PC-9 (cell line): ENCODE measurements around the gene UNC45B.

Experiments
- EZH2 ChIP-seq: fragments of 200-600 bp; sonication (generic); IDR thresholded peaks from 2 replicates; pipeline ENCODE4 v1.8.0; 2017; ENCODE audit warnings: antibody characterized with exemption, low read depth
- TF ChIP-seq, protein P1 (sequence below): fragments of 200-600 bp; sonication (generic); conservative IDR thresholded peaks from 2 replicates; pipeline ENCODE4 v1.6.1; 2017; ENCODE audit warnings: mixed run types, antibody characterized with exemption, mild to moderate bottlenecking, moderate library complexity

GRCh38 chr17:35103271-35103670 is 44.3 kb upstream of the UNC45B start:
- TF ChIP-seq, protein P1, sequence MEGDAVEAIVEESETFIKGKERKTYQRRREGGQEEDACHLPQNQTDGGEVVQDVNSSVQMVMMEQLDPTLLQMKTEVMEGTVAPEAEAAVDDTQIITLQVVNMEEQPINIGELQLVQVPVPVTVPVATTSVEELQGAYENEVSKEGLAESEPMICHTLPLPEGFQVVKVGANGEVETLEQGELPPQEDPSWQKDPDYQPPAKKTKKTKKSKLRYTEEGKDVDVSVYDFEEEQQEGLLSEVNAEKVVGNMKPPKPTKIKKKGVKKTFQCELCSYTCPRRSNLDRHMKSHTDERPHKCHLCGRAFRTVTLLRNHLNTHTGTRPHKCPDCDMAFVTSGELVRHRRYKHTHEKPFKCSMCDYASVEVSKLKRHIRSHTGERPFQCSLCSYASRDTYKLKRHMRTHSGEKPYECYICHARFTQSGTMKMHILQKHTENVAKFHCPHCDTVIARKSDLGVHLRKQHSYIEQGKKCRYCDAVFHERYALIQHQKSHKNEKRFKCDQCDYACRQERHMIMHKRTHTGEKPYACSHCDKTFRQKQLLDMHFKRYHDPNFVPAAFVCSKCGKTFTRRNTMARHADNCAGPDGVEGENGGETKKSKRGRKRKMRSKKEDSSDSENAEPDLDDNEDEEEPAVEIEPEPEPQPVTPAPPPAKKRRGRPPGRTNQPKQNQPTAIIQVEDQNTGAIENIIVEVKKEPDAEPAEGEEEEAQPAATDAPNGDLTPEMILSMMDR: no peak
- no peak for TF ChIP-seq EZH2
